Activated T-cell treated with anti-CD3 and anti-CD28 coated beads for 4 hours (primary cell): ENCODE results near the gene KCNC1.

Experiments
- DNase-seq: peaks from one replicate; pipeline ENCODE4 v3.0.0-alpha.2; 2020

The KCNC1 gene

DNA sequence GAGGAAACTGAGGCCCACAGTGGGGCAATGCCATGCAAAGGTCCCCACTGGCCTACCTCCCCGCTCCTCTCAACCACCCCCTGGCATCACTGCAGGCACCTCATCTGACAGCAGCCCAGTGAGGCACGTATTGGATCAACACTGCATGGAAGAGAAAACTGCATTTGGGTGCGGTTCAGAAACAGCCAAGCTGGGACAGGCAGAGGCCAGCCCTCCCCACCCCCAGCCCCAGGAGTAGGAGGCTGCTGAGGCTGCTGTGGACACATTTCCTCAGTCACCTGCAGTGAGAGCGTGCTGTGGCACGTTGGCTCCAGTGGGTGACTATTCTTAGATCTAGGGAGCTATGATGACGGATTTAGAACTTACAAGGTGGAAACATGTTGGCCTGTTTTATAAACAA lies 63.7 kb downstream of the KCNC1 start:
- DNase-seq: no peak

DNA sequence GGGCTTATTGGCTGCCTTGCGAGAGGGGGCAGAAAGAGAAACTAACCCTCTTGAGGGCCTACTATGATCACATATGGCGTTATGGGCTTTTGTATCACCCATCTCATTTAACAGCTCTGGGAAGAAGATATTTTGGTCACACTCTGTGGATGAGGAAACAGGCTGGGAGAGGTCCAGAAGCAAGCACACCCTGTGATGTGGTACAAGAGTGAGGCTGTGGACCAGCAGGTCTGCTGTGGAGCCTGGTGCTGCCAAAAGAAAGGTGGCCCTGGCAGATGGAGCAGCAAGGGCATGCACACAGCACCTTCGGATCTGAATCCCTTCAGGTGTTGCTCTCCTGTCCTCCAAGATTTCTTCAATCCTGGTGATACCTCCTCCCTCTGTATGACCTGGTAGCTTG lies 64.1 kb downstream of the KCNC1 start:
- no peak for DNase-seq

DNA sequence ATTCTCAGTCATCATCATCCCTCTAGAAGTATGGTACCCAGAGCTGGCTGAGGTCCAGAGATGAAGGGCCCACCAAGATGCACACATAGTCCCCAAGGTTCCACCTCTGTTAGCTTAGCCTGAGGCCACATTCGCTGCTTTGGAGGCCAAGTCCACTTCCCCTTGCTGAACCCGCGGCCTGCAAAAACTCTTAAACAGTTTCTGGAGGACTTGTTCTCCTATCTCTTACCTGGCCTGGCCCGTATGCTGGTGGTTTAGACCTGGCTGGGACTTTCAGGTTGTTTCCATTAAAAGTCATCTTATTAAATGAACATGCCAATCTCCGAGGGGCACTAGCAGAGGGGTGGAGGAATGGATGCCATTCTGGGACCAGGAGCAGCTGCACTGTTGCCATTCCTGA lies 64.6 kb downstream of the KCNC1 start:
- no peak for DNase-seq

DNA sequence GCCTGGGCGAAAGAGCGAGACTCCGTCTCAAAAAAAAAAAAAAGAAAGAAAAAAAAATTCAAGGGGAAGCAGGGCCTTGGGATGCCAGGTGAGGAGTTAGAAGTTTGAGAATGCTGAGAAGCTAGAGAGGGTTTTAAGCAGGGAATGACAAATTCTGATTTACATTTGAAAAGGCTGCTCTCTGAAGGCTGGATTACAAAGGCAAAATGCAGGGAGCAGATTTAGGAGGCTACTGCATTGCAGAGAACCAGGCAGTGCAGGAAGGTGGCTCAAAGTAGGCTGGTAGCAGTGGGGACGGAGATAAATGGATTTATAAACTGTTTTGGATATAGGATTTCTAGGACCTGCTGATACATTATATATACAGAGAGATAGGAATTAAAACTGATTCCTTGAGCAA lies 66.6 kb downstream of the KCNC1 start:
- no peak for DNase-seq

DNA sequence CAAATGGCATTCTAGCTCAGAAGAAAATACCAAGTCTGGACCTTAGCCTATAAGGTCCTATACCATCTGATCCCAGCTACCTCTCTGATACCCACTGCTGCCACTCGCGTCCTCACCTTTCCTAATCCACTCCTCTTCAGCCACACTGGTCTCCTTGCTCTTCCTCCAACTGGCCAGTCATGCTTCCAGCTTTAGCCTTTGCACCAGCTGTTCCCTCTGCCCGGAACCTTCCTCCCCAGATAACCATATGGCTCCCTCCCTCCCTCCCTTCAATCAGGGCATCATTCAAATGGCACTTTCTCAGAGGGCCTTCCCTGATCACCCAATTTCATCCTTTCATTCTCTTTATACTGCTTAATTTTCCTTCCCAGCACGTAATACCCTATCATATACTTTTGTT lies 67.9 kb downstream of the KCNC1 start:
- DNase-seq: no peak

DNA sequence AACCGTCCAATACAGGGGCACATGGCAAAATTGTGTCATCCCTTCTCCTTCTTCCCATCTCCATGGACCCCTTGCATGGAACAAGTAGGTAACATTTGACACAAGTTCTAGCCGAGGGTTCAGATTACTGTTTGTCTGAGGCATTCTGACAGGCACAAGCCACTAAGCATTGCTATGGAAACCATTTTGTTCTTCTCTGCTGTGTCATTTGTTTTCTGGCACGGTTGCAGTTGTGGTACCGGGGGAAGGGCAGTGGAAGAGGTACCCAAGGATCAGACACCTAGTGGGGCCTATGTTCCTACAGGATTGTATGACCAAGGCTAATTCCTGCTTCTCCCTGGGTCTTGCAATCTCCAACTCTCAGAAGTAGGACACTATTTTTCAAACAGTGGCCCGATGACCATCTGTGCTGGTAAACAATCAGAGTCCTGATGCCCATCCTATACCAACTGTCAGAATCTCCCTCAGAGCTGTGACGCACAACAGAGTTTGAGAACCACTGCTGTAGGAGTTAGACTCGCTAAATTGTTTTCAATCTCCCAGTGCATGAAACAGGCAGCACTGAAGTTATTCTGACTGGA lies 69.3 kb downstream of the KCNC1 start:
- DNase-seq: no peak

DNA sequence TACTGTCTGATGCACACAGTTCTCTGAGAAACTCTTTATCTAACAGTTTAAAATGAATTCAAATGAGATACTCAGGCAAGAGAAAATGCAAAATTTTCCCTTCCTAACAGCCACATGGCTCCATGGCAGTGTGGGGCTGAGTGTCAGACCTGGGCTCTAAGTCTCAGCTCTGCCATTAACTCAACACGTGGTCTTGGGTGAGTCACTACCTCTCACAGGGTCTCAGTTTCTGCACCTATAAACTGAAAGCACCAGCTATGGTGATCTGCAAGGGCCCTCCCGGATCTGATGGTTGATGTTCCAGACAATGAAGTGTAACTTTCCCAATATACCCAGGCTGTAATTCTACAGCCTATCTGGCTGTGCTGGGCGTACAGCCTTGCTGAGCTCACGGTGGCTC lies 70.5 kb downstream of the KCNC1 start:
- no peak for DNase-seq

DNA sequence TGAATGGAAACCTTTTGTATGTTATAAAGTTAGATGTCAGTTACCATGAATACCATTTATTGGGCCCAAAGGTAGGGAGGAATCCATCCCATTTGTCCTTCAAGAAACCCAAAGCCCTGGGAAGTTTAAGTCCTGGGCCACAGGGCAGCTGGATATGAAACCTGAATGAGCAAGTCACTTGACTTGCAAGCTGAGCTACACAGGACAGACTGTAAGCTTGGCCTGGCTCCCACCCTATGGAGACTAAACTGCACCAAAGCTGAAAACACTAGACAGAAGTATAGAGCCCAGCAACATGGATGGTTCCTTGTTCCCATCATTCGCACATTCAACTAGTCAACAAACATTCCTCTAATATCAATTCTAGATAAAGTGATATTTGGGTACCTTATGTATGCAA lies 71.3 kb downstream of the KCNC1 start:
- no peak for DNase-seq

DNA sequence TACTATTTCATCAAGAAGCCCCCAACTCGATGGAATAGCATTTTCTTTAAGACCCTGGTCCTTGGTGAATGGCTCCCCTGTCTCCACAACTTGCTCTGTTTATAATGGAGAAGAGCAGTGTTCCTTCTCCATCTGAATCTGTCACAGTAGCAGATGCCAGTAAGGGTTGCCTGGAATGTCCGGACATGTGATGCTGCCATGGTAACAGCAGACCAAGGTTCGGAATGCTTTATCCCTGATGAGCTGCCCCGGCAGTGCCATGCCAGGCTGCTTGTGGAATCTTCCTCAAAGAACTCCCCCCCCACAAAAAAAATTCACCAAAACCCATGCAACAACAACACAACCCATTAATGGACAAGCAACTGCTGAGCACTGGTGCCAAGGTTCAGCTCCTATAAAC lies 72.5 kb downstream of the KCNC1 start:
- DNase-seq: no peak

DNA sequence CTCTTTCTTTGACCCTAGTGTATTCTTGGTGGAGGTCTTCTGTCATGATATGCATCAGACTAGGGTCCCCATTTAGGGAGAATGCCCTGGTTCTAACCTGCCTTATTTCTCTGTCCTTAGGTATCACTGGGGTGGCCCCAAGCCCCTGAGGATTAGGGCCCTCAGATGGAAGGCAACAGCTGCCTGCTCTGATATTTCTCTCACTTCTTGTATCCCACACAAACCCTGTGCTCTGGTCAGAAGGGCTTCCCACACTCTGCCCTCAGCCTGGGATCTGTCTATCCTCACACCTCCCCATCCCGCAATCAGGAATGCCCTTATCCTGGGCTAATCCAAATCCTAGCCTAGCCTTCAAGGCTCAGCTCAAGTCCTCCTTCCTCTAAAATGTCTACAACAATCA lies 75.5 kb downstream of the KCNC1 start:
- no peak for DNase-seq

DNA sequence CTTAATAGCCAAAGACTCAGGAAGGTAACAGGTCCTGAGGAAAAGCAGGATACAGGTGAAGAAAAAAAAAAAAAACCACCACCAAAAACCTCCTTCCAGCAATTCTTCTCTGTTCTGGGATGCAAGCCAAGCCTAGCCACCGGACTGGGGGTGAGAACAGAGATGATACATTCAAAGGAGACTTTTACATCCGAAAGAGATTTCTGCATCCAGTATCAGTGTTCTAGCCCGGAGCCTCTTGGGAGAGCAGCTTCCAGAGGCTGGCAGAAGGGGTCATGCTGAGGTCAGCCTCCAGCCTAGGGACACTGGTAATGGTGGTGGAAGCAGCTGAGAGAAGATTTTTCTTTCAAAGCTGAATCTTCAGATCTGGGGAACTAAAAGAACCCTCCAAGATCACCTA lies 76.2 kb downstream of the KCNC1 start:
- DNase-seq: no peak

DNA sequence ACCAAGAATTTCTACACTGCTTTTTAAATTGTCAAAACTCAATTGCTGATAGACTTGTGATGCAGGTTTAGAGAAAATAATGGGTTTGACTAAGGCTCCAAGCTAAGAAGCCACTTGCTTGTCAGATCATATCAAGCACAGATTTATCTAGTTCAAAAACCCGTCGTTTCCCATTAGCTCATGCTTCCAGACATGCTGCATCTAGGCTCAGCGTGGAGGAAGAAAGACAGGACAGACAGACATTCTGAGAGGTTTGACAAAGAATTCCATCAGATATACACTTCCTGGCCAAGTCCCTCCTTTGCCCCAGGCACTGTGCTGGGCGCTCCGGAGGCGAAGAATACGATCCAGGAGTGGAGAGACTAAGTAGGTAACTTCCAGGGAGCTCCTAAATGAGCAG lies 76.8 kb downstream of the KCNC1 start:
- DNase-seq: no peak

DNA sequence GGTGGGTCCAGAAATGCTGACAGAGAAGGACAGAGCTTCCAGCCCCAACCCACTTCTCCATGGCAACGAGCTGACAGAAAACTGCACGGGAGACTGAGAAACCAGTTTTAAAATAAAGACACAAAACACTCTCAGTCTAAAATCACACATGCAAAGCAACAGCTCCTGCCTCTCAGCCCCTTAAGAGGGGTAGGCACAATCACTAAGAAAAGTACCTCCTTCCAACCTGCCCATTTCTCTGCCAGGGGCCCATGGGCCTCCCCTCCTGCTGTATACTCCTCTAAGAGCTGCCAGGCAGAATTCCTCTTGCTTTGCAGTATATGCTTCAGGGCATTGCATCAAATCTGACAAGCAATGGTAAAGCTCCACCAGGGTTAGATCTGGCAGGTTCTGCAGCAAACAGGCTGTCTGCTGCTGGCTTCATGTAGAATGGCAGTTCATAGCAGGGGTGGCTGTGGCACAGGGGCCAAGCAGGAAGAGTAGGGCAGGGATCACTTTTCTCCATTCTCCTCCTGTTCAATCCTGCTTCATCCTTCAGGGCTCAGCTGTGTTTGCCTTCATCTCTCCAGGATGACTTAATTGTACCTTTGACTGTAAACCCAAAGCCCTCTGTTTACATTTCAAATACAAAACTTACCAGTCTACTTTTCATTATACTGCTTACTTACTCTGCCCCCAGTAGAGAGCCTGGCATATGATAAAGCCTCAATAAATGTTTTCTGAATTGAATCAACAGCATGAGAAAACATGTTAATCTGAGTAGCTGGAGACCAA lies 77.7 kb downstream of the KCNC1 start:
- DNase-seq: no peak

DNA sequence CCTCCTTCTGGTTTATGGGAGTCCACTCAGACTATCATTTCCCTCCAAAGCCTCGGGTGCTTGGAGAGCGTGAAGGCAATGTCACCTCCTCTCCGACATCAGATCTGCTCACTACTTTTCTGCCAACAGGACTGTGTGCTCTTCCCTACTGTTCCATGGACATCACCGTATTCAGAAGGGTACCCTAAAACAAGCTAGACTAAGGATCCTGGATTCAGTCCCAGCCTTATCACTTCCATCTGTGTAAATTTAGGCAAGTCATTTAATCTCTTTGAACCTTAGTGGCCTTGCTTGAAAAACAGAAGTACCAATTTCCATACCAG lies 78.2 kb downstream of the KCNC1 start:
- no peak for DNase-seq

DNA sequence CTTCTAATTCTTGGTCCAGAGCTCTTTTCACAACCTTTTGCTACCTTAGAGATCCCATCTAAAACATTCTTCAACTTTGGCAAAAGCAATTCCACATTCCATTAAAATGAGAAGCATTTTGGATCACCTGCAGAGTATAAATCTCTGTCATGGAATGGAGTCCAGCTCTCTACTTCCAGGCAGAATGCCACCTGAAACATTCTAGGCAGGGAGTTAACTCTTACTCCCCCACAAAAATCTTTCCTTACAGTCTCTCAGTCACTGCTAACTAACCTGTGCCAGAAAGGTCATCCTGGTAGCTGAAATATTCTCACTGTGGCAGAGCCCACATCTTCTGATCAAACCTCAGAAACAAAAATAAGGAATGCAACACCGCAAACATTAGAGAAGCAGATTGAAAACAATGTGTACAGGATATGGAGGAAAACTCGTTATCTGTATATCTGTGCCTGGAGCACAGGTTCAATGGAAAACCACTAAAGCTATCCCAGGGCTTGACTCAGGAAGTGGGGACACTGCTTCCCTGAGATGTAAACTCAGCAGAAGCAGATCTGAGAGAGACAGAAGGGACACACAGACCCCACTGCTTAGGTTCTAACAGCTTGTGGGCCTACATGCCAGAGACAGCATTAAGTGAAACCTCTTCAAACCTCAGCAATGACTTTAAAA lies 78.9 kb downstream of the KCNC1 start:
- no peak for DNase-seq

DNA sequence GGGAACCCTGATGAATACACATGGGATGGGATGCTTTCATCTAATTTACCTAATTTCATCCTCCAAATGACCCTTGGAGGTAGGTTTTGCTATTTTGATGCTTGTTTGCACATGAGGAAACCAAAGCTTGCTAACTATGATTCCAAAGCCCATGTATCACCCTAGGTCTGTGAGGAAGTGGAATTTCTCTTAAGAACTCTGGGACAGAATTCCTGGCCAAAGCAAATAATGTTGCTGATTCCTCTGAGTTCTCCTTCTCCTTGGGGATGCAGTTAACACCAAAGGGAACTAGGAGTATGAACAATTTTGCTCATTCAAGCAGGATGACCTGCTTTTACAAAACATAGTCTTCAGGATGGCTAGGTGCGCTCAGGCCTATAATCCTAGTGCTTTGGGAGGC lies 80.0 kb downstream of the KCNC1 start:
- no peak for DNase-seq

DNA sequence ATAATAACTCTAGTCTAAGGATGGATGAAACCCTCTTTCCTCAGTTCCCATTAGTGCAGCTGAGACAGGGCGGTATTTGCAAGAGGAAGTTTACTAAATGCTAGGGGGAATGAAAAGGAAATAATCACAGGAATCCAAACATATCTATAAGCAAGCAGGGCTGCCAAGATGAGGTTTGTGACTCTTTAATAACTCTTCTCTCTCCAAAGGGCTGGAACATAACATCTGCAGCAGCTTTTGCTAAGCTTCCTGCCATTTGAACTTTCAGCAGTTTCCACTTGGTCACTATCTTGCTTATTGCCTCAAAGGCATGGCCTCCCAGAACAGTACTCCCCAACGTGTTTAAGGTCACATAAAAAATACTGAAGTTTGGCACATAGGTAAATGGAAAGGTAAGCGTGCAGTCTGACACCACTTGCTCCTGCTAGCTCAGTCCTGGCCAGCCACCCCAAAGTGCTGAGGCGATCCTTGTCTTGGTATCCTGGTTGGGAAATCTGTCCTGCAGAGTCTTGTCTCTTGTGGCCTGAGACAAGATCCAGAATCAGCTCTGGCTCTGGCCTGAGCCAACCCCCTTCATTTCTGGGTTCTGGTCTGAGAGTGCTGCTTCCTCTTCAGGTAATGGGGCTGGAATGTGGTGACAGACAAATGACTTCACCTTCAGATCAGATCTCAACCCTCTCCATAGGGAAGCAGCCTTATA lies 81.8 kb downstream of the KCNC1 start:
- no peak for DNase-seq

DNA sequence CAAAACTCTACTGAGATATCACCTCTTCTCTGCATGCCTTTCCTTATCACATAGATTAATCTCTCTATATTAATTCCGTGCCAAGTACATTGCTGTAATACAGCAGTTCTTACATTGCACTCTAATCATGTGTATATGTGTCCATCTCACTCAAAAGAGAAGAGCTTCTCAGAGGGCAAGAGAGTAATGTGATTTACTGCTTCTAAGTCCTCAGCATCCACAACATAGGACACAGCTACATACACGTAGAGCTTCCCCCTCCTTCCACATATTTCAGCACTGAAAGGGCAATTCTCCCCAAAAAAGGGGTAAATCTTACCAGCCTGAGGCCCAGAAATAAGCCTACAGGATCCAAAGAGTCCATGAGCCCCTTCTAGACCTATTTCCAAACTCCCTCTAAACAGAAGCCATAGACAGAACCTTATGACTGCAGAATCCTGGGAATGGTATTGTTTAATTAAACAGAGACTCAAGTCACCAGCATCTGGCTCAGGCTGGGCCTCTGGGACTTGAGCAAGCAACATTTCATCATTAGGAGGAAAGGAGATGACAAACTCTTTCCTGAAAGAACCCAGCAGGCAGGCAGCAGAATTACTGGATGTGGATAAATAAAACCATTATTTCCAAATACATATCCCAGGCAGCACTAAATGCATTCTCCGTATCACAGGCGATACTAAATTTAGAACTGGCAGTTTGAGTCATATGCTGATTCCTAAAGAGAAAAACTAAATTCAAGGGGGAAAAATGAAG lies 87.2 kb downstream of the KCNC1 start:
- no peak for DNase-seq

DNA sequence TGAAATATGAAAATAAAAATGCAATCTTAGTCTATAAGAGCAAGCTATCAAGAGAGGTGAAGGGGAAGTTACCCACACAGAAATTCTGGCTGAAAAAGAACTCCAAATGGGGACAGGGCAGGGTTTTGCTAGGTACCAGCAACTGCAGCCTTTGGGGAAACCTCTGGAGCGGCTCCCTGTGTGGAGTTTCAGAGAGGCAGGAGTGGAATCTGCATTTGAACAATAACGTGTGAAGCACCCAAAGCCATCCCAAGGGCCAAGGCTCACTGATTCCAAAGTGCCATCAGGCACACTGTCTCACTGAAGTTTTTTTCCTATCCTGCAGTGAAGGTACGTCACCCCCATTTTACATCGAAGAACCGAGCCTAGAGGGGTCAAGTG lies 87.8 kb downstream of the KCNC1 start:
- DNase-seq: no peak

DNA sequence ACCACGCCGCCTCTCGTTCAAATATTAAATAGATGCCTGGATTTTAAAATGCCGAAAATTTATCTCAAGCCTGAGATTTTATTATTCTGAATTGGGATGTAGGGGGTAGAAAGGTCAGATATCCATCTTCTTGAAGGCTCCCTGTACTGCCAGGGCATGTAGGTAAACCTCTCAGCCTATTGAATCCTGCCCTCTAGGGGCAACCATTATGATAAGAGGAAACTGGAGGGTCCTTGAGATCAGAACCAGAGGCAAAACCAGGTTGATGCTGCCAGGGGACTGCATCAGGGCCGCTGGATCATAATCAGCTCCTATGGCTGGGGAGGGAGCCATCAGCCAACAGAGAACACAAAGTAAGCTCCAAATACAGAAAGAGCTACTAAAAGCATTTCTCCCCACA lies 92.4 kb downstream of the KCNC1 start:
- no peak for DNase-seq

DNA sequence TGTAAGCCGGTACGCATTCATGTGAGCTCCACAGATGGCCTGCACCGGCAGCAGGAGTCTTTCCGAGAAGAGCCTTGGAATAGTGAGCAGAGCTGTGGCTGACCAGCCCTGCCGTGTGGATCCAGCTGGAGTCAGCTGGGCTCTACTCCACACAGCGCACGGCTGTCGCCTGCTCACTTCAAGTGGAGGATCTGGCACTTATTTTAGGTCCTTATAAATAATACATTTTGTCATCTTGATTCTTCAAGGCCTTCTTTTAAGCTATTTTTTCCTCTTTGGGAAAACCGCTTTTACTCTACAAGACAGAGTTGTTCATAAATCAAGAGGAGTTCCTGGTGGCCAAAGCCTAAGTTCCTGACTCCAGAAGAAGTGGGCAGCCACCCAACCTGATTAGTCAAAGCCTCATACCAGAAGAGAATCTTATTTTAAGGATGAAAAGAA lies 93.8 kb downstream of the KCNC1 start:
- no peak for DNase-seq

DNA sequence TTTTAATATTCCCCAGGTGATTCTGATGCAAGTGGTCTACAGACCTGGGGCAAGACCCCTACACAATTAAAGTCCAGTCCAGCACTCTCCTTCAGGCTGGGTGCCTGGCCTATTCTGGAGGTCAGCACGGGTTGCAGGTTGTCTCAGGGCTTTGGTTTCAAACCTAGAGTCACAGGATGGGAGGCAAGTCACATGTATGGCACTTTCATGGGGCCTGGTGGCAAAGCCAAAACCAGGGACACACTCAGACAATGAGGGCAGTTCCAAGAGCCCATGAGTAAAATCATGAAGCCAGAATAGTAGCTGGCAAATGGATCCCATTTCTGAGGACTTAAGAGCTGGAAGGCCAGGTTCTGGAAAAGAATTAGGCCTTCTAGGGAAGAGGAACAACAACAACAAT lies 96.6 kb downstream of the KCNC1 start:
- no peak for DNase-seq

DNA sequence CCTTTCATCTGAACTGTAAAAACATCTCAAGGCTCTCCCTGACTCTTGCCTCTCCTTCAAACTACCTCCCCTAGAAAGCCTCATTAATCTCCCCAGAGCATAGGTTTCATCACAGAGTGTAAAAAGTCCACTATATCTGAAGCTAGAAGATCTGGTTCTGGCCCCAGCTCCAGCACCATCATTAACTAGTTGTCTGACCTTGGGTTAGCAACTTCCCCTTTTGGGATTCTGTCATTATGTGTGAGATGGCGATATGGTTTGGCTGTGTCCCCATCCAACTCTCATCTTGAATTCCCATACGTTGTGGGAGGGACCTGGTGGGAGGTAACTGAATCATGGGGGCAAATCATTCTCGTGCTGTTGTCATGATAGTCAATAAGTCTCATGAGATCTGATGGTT lies 97.3 kb downstream of the KCNC1 start:
- DNase-seq: no peak
